ENCODE measurements around the gene MAJIN.

- TF ChIP-seq POLR2A (IDR thresholded peaks at IDR 0.05) (no peak), CTCF (IDR thresholded peaks at IDR 0.05 in 4 of 5, conservative IDR thresholded peaks at IDR 0.05 in 1 of 5) (no peak)
Measured at GRCh38 chr11:64898541-64898940, 73.4 kb downstream of the MAJIN start.
